Tibial nerve (tissue), 4 donors: ENCODE results near the gene DAD1.

Experiments
- CTCF ChIP-seq, 5 experiments: fragments of 200-600 bp in 3 of 5; fragments of 450-650 bp in 2 of 5; sonication (generic) in 3 of 5; IDR thresholded peaks; one replicate each; pipeline ENCODE4 v1.5.1; 2016 to 2019; ENCODE audit warnings: antibody characterized with exemption in 5 of 5, mild to moderate bottlenecking in 3 of 5, moderate library complexity in 2 of 5
- EP300 ChIP-seq, 2 donors: sonication (generic); formaldehyde crosslinking; IDR thresholded peaks; one replicate each; pipeline ENCODE4 v1.6.1; 2017; ENCODE audit warnings: antibody characterized with exemption in 2 of 2, mild to moderate bottlenecking in 1 of 2
- POLR2A ChIP-seq, 2 donors: fragments of 450-650 bp; IDR thresholded peaks; one replicate each; pipeline ENCODE4 v1.6.1; 2017; ENCODE audit warnings: antibody characterized with exemption in 2 of 2, mild to moderate bottlenecking in 2 of 2, moderate library complexity in 2 of 2

GRCh38 chr14:22538671-22539228 is 50.3 kb downstream of the DAD1 start:
- no peak for TF ChIP-seq POLR2A (IDR thresholded peaks at IDR 0.05)
- no peak for TF ChIP-seq CTCF (IDR thresholded peaks at IDR 0.05)
- no peak for TF ChIP-seq EP300 (IDR thresholded peaks at IDR 0.05)
